ENCODE results near the gene FANCB. TPM values are rescaled to one million over a fixed set of nuclear protein-coding genes. Genes with fewer than 3 reads are reported as not detected.

Gene FANCB
- total RNA-seq, 1 experiment from 2014 or later = 8.3 TPM

- DNase-seq (ENCODE audit: low read depth) = no peak
Observed at GRCh38 chrX:14837155-14837554, 35.7 kb downstream of the FANCB start.

GRCh38 chrX:14832586-14832985, 40.3 kb downstream of the FANCB start:
- peak; percentile 0 for DNase-seq (ENCODE audit: low read depth)

GRCh38 chrX:14832151-14832550, 40.7 kb downstream of the FANCB start:
- peak; percentile 31 for DNase-seq (ENCODE audit: low read depth)

DNA sequence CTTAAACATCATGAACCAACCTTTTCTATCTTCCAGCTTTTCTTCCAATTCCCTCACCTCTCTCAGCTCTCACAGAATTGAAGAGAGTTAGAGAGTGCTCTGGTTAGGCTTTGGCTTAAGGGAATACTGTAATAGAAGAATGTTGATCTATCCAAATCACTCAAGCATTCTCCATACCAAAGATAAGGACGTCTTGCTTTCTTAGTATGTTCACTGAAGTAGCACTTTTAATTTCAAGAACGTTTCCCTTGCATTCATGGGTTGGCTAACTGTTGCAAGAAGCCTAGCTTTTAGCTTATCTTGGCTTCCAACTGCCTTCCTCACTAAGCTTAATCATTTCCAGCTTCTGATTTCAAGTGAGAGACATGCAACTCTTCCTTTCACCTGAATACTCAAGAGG, 43.2 kb downstream of the FANCB start:
- DNase-seq (ENCODE audit: low read depth) = no peak

DNA sequence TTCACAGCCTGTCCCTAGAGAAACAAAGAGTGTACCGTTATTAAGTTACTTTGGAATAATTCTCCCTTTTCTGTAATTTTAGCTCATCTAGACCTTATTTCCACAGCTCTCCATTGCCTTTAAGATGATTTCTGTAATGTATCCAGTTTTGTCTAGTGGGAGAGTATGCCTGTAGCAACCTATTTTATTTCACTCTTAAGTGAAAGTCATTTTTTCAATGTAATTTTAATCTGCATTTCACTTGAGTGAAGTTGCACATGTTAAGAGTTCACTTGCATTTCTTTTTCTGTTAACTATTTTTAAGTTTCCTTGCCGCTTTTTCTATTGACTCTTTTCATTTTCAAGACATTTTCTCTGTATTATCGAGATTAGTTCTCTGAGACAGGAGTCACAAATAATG, 46.5 kb downstream of the FANCB start:
- DNase-seq (ENCODE audit: low read depth) = no peak

GRCh38 chrX:14825851-14826250, 47.0 kb downstream of the FANCB start:
- no peak for DNase-seq (ENCODE audit: low read depth)

DNA sequence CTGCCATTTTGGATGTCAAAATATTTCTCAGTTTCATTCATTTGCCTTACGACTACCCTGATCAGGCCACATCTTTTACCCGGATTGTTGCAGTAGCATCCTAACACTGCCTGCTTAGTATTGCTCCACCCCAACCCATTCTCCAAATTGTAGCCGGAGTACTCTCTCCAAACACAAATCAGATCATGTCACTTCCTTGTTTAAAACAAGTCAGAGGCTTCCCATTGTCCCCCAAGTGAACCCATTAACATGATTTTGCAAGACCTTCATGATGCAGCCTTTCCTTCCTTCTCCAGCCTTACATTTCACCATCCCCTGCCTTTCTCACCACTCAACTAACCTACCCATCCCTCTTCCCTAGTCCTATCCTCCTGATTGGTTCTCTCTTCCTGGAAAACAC, 53.1 kb downstream of the FANCB start:
- no peak for DNase-seq (ENCODE audit: low read depth)

DNA sequence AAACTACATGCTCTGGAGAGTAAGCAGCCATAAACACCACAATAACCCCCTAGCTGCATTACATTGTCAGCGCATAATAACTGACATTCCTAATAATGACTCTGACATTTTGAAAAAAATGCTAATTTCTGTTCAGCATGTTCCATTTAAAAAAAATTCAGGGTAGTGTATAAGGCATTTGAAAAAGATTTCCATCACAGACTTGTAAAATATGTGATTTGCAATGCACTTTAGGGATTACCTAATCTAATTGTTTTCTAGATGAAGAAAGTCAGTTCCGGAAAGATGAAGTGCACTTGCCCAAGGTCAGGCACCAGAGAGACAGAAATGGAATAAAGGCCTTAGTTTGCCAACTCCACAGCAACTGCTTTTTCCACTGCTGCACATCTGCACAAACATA, 55.3 kb downstream of the FANCB start:
- no peak for DNase-seq (ENCODE audit: low read depth)

GRCh38 chrX:14802943-14803710, 69.7 kb downstream of the FANCB start:
- no peak for DNase-seq (ENCODE audit: low read depth)

DNA sequence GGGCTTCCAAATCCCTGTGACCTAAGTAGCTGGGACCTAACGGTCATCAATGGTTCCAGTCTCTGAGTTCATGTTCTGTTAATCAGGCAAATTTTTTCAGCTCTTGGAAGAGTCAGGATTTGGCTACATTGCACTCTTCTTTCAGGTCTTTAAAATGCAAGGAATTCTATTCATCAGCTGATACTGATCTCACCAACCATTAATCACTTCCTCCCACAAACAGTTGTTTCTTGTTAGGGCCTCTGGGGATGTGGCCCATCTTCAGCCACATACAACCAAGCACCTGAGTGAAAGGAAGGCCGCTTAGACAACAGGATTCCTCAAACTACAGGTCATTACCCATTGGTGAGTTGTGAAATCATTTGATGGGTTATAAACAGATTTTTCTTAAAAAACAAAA, 71.7 kb downstream of the FANCB start:
- DNase-seq (ENCODE audit: low read depth) = peak; percentile 7

- no peak for DNase-seq (ENCODE audit: low read depth)
Observed at GRCh38 chrX:14798805-14799397, 74.0 kb downstream of the FANCB start.

Other genes with a start within 250 kb of the FANCB start
- 9.8 and 11.3 TPM in 2 replicates for gene MOSPD2, start 352 bp upstream of the FANCB start, total RNA-seq (2014; rRNA removed)

Data from LHCN-M2 (cell line).